Activated CD8-positive, alpha-beta memory T cell treated with anti-CD3 and anti-CD28 coated beads for 1 hour (primary cell): Measurements from ENCODE around the gene CERKL.

Source experiments
- DNase-seq, 2 donors: peaks; one replicate each; pipeline ENCODE4 v3.0.0-alpha.2; 2020; ENCODE audit warnings: low read depth in 1 of 2; ENCODE audit errors: extremely low read depth in 1 of 2

The CERKL gene

GRCh38 chr2:181628590-181629585 lies 28.0 kb downstream of the CERKL start:
- no peak for DNase-seq

- DNase-seq: no peak
These were observed 29.4 kb downstream of the CERKL start for GRCh38 chr2:181627545-181627944.

- no peak for DNase-seq
These were observed 30.2 kb downstream of the CERKL start for GRCh38 chr2:181626671-181627070.

- DNase-seq: no peak
These were observed 33.7 kb downstream of the CERKL start for GRCh38 chr2:181623159-181623558.

GRCh38 chr2:181621779-181622490 lies 35.0 kb downstream of the CERKL start:
- no peak for DNase-seq

- DNase-seq: no peak
These were observed 37.4 kb downstream of the CERKL start for GRCh38 chr2:181619516-181619915.

- no peak for DNase-seq
These were observed 40.2 kb downstream of the CERKL start for GRCh38 chr2:181616715-181617114.

GRCh38 chr2:181614874-181615638 lies 41.8 kb downstream of the CERKL start:
- DNase-seq: no peak

GRCh38 chr2:181613241-181613640 lies 43.7 kb downstream of the CERKL start:
- DNase-seq: no peak

GRCh38 chr2:181607629-181608590 lies 49.0 kb downstream of the CERKL start:
- no peak for DNase-seq

- DNase-seq: no peak
These were observed 50.7 kb downstream of the CERKL start for GRCh38 chr2:181605889-181606837.

GRCh38 chr2:181602017-181602416 lies 54.9 kb downstream of the CERKL start:
- no peak for DNase-seq

GRCh38 chr2:181596556-181596955 lies 60.3 kb downstream of the CERKL start:
- DNase-seq: no peak

GRCh38 chr2:181594322-181594721 lies 62.6 kb downstream of the CERKL start:
- no peak for DNase-seq

GRCh38 chr2:181589779-181590178 lies 67.1 kb downstream of the CERKL start:
- DNase-seq: no peak

- no peak for DNase-seq
These were observed 68.4 kb downstream of the CERKL start for GRCh38 chr2:181588546-181588945.

GRCh38 chr2:181586569-181587081 lies 70.3 kb downstream of the CERKL start:
- no peak for DNase-seq

- no peak for DNase-seq
These were observed 71.2 kb downstream of the CERKL start for GRCh38 chr2:181585732-181586131.

GRCh38 chr2:181581534-181581933 lies 75.4 kb downstream of the CERKL start:
- no peak for DNase-seq
